HepG2 (cell line): ENCODE measurements around the gene ZNF554. TPM values are rescaled to one million over a fixed set of nuclear protein-coding genes. Genes with fewer than 3 reads are reported as not detected.

Experiments used
- FOXA1 ChIP-seq, 2 experiments: fragments of 450-650 bp in 1 of 2; sonication (generic) in 1 of 2; formaldehyde crosslinking in 1 of 2; IDR thresholded peaks; 2 replicates each; pipeline versions ENCODE4 v1.4.0 to v1.6.1; 2016 to 2020; ENCODE audit warnings: missing genetic modification reagents in 1 of 2
- HDAC2 ChIP-seq: sonication (generic); formaldehyde crosslinking; IDR thresholded peaks from 2 replicates; pipeline ENCODE4 v1.4.0; 2020; ENCODE audit warnings: missing genetic modification reagents
- IKZF4 ChIP-seq: sonication (generic); formaldehyde crosslinking; IDR thresholded peaks from 2 replicates; pipeline ENCODE4 v1.5.1; 2020; ENCODE audit warnings: borderline replicate concordance, mild to moderate bottlenecking, low read depth, missing genetic modification reagents; ENCODE audit errors: not compliant biosample characterization
- PHF20 ChIP-seq: sonication (generic); formaldehyde crosslinking; IDR thresholded peaks from 2 replicates; pipeline ENCODE4 v1.5.0; 2020; ENCODE audit warnings: mild to moderate bottlenecking, missing genetic modification reagents
- RARA ChIP-seq: IDR thresholded peaks from 2 replicates; pipeline ENCODE4 v1.6.1; 2016; ENCODE audit warnings: missing genetic modification reagents, missing compliant biosample characterization
- REST ChIP-seq, 2 experiments: IDR thresholded peaks; 2 replicates each; pipeline ENCODE4 v1.6.1; 2011 to 2012; ENCODE audit warnings: low read length in 2 of 2, borderline replicate concordance in 1 of 2, low read depth in 1 of 2, mild to moderate bottlenecking in 1 of 2, moderate library complexity in 1 of 2
- RFXAP ChIP-seq: sonication (generic); formaldehyde crosslinking; IDR thresholded peaks from 2 replicates; pipeline ENCODE4 v1.4.0; 2020; ENCODE audit warnings: missing genetic modification reagents, borderline replicate concordance
- TEAD3 ChIP-seq: optimal IDR thresholded peaks from 2 replicates; pipeline ENCODE3; 2016; ENCODE audit warnings: borderline replicate concordance
- ZMYM4 ChIP-seq: sonication (generic); formaldehyde crosslinking; IDR thresholded peaks from 2 replicates; pipeline ENCODE4 v1.8.1; 2023; ENCODE audit warnings: mild to moderate bottlenecking, missing genetic modification reagents
- ZNF331 ChIP-seq: sonication (generic); formaldehyde crosslinking; IDR thresholded peaks from 2 replicates; pipeline ENCODE4 v1.4.0; 2020; ENCODE audit warnings: missing genetic modification reagents
- ZNF414 ChIP-seq: sonication (generic); formaldehyde crosslinking; IDR thresholded peaks from 2 replicates; pipeline ENCODE4 v1.5.0; 2020; ENCODE audit warnings: missing genetic modification reagents
- ZNF775 ChIP-seq: sonication (generic); formaldehyde crosslinking; IDR thresholded peaks from 2 replicates; pipeline ENCODE4 v1.4.0; 2020; ENCODE audit warnings: missing genetic modification reagents, mild to moderate bottlenecking, moderate library complexity, borderline replicate concordance
- polyA plus RNA-seq, 8 experiments: library from polyadenylated mRNA; depleted of rRNA in 3 of 8; stranded (reverse) in 7 of 8; unstranded in 1 of 8; fragments of >200 nt; fragmentation: Illumina TruSeq in 4 of 8; extraction: Trizol in 4 of 8; gene quantifications; 2 replicates each; pipeline versions ENCODE4 v1.2.1 to v1.2.3, GENCODE V29; 2011 to 2016; ENCODE audit warnings: low read depth in 4 of 8, missing spikeins in 1 of 8, mixed read lengths in 1 of 8; ENCODE audit not compliant: insufficient read depth in 1 of 8
- total RNA-seq, 5 experiments: library from RNA; depleted of rRNA; stranded (reverse); fragments of >200 nt; fragmentation: Illumina TruSeq; extraction: Trizol; gene quantifications; 2 replicates each; pipeline ENCODE4 v1.2.3, GENCODE V29; 2016; ENCODE audit warnings: low read depth in 1 of 5
- TF ChIP-seq, protein P1 (sequence below), 2 experiments: fragments of 450-650 bp in 1 of 2; sonication (generic) in 1 of 2; formaldehyde crosslinking in 1 of 2; IDR thresholded peaks; 2 replicates each; pipeline versions ENCODE4 v1.6.1 to v1.8.0; 2016 to 2022; ENCODE audit warnings: antibody characterized with exemption in 1 of 2, mild to moderate bottlenecking in 1 of 2, missing genetic modification reagents in 1 of 2

The ZNF554 gene
- total and polyA plus RNA-seq, 2 of the 13 experiments (the other 11 are each of a cell fraction or from before 2014, with no cell fraction given) = 2.2 to 2.7 TPM

DNA sequence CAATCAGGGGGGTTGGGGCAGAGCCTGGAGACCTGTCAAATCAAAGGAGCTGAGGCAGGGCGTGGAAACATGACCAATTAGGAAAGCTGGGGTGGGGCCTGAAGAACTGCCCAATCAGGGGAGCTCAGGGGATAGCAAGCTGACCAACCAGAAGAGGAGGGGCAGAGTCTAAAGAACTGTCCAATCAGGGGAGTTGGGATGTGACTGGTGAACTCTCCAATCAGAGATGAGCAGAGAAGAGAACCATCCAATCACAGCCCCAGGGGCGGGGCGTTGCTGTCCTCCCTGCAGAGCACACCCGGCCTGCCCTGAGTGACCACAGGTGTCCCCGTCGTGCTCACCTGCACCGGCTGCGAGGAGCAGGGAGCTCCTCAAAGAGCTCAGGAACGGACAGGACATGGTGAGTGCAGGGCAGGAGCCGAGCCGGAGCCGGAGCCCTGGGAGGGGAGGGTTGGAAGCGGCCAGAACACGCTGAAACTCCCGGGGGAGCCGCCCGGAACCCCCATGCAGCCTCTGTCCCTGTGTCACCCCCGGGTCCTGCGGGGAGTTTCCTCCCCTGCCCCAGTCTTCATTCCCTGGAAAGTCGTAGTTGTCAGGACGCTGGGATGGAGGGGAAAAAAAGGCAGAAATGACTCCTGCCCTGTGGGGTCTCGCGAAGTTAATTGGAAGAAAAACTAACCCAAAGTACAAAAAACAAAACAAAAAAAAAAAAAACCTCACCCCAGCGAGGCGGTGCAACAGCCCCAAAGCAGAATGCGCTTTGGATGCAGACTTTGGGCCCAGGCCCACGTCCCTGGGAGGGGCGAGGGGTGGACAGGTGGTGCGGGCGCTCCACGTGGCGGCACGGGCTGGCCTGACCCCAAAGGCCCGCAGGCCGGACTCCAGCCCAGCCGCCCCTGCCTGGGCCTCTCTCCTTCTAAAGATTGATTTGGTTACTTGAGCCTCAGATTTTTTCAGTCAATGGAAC is 47.6 kb downstream of the ZNF554 start, which contains the start of gene ZNF556 (continued):
- peak in 1 of 2 experiments; percentile 49; a peak in 1 of 4 replicates for TF ChIP-seq REST (IDR thresholded peaks at IDR 0.05; ENCODE audit: borderline replicate concordance in 1 of 2, low read depth in 1 of 2, low read length in 2 of 2)
- peak; percentile 66; the same call in 1 of the 2 replicates for TF ChIP-seq ZNF331
- TF ChIP-seq, protein P1, sequence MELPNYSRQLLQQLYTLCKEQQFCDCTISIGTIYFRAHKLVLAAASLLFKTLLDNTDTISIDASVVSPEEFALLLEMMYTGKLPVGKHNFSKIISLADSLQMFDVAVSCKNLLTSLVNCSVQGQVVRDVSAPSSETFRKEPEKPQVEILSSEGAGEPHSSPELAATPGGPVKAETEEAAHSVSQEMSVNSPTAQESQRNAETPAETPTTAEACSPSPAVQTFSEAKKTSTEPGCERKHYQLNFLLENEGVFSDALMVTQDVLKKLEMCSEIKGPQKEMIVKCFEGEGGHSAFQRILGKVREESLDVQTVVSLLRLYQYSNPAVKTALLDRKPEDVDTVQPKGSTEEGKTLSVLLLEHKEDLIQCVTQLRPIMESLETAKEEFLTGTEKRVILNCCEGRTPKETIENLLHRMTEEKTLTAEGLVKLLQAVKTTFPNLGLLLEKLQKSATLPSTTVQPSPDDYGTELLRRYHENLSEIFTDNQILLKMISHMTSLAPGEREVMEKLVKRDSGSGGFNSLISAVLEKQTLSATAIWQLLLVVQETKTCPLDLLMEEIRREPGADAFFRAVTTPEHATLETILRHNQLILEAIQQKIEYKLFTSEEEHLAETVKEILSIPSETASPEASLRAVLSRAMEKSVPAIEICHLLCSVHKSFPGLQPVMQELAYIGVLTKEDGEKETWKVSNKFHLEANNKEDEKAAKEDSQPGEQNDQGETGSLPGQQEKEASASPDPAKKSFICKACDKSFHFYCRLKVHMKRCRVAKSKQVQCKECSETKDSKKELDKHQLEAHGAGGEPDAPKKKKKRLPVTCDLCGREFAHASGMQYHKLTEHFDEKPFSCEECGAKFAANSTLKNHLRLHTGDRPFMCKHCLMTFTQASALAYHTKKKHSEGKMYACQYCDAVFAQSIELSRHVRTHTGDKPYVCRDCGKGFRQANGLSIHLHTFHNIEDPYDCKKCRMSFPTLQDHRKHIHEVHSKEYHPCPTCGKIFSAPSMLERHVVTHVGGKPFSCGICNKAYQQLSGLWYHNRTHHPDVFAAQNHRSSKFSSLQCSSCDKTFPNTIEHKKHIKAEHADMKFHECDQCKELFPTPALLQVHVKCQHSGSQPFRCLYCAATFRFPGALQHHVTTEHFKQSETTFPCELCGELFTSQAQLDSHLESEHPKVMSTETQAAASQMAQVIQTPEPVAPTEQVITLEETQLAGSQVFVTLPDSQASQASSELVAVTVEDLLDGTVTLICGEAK (IDR thresholded peaks at IDR 0.05) = no peak
- TF ChIP-seq, protein P1 (CRISPR knock-in tag; IDR thresholded peaks at IDR 0.05) = peak; percentile 73; the same call in 1 of the 2 replicates
- TF ChIP-seq IKZF4 = peak; percentile 84
- TF ChIP-seq ZNF775 (CRISPR knock-in tag) = no peak
- peak; percentile 43; the same call in 1 of the 2 replicates for TF ChIP-seq RARA (CRISPR knock-in tag)
- TF ChIP-seq FOXA1 (IDR thresholded peaks at IDR 0.05) = no peak
- TF ChIP-seq FOXA1 (CRISPR knock-in tag; IDR thresholded peaks at IDR 0.05) = no peak
- peak; percentile 99 for TF ChIP-seq RFXAP
- peak; percentile 37 for TF ChIP-seq TEAD3 (CRISPR knock-in tag)
- peak; percentile 63 for TF ChIP-seq PHF20 (CRISPR knock-in tag)
- peak; percentile 27; the same call in 1 of the 2 replicates for TF ChIP-seq HDAC2 (CRISPR knock-in tag)
- TF ChIP-seq ZMYM4 (CRISPR knock-in tag) = peak; percentile 74; the same call in 1 of the 2 replicates
- TF ChIP-seq ZNF414 = peak; percentile 50; the same call in 1 of the 2 replicates
